ENCODE measurements around the gene TATDN2.

TATDN2 gene

DNA sequence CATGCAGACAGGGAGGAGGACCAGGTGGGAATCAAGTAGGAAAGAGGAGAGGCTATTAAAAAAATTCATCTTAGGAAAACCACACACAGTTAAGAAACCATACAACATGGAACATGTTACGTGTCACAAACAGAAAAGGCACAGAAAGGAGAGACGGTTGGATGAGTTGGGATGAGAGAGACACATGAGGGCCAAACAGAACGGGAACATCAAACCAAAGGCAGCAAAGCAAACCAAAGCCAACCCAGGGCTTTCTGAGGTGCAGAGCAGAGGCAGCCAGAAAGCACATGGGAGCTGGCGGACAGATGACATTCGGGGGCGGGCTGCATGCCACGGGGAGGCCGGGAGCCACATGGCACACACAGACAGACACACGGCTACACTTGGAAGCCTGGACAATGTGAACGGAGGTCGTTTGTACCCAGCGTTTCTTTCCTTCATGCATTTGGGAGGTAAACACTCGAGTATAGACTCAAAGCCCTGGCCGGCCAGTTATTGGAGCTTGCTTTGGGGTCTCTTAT lies 81.3 kb downstream of the TATDN2 start:
- H3K27me3 Mint-ChIP-seq, result no peaks in the 10 kb centered on the region
- no peak overlapping the region for H3K4me3 Mint-ChIP-seq
- no peaks in the 10 kb centered on the region for H3K36me3 Mint-ChIP-seq
- no peak overlapping the region for H3K27ac Mint-ChIP-seq
- H3K9me3 Mint-ChIP-seq, result no peaks in the 10 kb centered on the region
- no peaks in the 10 kb centered on the region for H3K4me1 Mint-ChIP-seq

DNA sequence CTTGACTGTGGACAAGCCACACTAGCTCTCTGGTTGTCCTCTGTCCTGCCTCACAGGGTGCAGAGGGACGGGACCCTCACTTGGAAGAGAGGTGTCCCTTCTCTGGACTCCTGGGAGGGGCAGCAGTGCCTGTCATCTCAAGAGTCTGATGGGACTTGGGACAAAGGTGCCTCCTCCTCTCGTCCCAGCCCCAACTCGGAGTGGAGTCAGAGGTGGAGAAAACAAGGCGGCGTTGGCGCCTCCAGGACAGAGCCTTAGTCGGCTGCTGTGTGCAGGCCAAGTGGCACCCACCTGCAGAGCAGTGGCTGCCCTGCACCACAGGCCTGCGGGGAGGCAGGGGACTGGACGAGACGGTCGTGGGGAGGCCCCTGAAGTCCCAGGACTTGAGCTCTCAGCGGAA lies 82.1 kb downstream of the TATDN2 start:
- Mint-ChIP-seq H3K27ac (no peak overlapping the region), H3K4me1 (no peaks in the 10 kb centered on the region), H3K9me3 (no peaks in the 10 kb centered on the region), H3K27me3 (no peaks in the 10 kb centered on the region), H3K4me3 (no peak overlapping the region), H3K36me3 (no peaks in the 10 kb centered on the region)

Measured in activated naive CD4-positive, alpha-beta T cell treated with anti-CD3 and anti-CD28 coated beads, Interleukin-2, amount 50 U/mL, for 24 hours (primary cell).